HEK293 (cell line): ENCODE measurements around the gene IFNA2.

Experiments used
- CTCF ChIA-PET: fragments of 350-600 bp; formaldehyde crosslinking; extraction: SDS; loops from one replicate; lab custom pipeline; 2021; ENCODE audit warnings: antibody characterized with exemption; lab: Yijun Ruan, JAX
- POLR2A ChIA-PET: fragments of 300-600 bp; formaldehyde crosslinking; extraction: SDS; loops from one replicate; lab custom pipeline; 2020; ENCODE audit warnings: antibody characterized with exemption, inconsistent platforms; lab: Yijun Ruan, JAX
- H3K27ac ChIP-seq: fragments of 200-500 bp; sonication (Bioruptor generic); 2 replicates; pipeline ENCODE4 v1.5.1; 2014; ENCODE audit warnings: low read depth, low read length, control low read depth, inconsistent platforms; ENCODE audit errors: extremely low read depth
- H3K36me3 ChIP-seq, 2 experiments: fragments of 200-500 bp in 1 of 2; sonication (Bioruptor generic) in 1 of 2; 1 replicate in 1 of 2; 2 replicates in 1 of 2; pipeline ENCODE4 v1.5.1; 2014 to 2017; ENCODE audit warnings: inconsistent platforms in 2 of 2, low read length in 2 of 2; ENCODE audit not compliant: control insufficient read depth in 2 of 2, insufficient read depth in 1 of 2
- H3K4me1 ChIP-seq: fragments of 200-500 bp; sonication (Bioruptor generic); 2 replicates; pipeline ENCODE4 v1.5.1; 2014; ENCODE audit warnings: mild to moderate bottlenecking, low read length, inconsistent platforms; ENCODE audit not compliant: control insufficient read depth, insufficient read depth
- H3K4me3 ChIP-seq: 2 replicates; pipeline ENCODE4 v1.5.1; 2011; ENCODE audit warnings: low read depth, mild to moderate bottlenecking, control low read depth, low read length, moderate library complexity
- H3K9me3 ChIP-seq: fragments of 200-500 bp; sonication (Bioruptor generic); 2 replicates; pipeline ENCODE4 v1.5.1; 2014; ENCODE audit warnings: low read depth, low read length, inconsistent platforms; ENCODE audit not compliant: control insufficient read depth, insufficient read depth
- BCL11A ChIP-seq: fragments of 450-650 bp; formaldehyde crosslinking; IDR thresholded peaks from 2 replicates; pipeline ENCODE4 v1.5.1; 2016; ENCODE audit warnings: low read depth, missing biosample characterization, missing genetic modification characterization
- EGR2 ChIP-seq: fragments of 450-650 bp; formaldehyde crosslinking; IDR thresholded peaks from 2 replicates; pipeline ENCODE4 v1.5.1; 2016; ENCODE audit warnings: low read depth, missing biosample characterization, missing genetic modification characterization
- GLIS1 ChIP-seq: fragments of 450-650 bp; formaldehyde crosslinking; IDR thresholded peaks from 2 replicates; pipeline ENCODE4 v1.5.1; 2016; ENCODE audit warnings: missing biosample characterization, missing genetic modification characterization
- HOXD13 ChIP-seq: sonication (generic); formaldehyde crosslinking; IDR thresholded peaks from 2 replicates; pipeline ENCODE4 v1.8.0; 2022; ENCODE audit warnings: missing genetic modification reagents, borderline replicate concordance
- SCRT1 ChIP-seq: fragments of 450-650 bp; formaldehyde crosslinking; IDR thresholded peaks from 2 replicates; pipeline ENCODE4 v1.5.1; 2016; ENCODE audit warnings: missing biosample characterization, missing genetic modification characterization, borderline replicate concordance
- SCRT2 ChIP-seq: fragments of 450-650 bp; formaldehyde crosslinking; IDR thresholded peaks from 2 replicates; pipeline ENCODE4 v1.5.1; 2016; ENCODE audit warnings: missing biosample characterization, missing genetic modification characterization
- ZBTB17 ChIP-seq: fragments of 450-650 bp; formaldehyde crosslinking; IDR thresholded peaks from 2 replicates; pipeline ENCODE4 v1.5.1; 2016; ENCODE audit warnings: missing biosample characterization, missing genetic modification characterization
- ZBTB48 ChIP-seq: fragments of 450-650 bp; formaldehyde crosslinking; IDR thresholded peaks from 2 replicates; pipeline ENCODE4 v1.5.1; 2016; ENCODE audit warnings: missing biosample characterization, missing genetic modification characterization
- ZBTB8A ChIP-seq: fragments of 450-650 bp; formaldehyde crosslinking; IDR thresholded peaks from 2 replicates; pipeline ENCODE4 v1.5.1; 2016; ENCODE audit warnings: missing biosample characterization, missing genetic modification characterization
- ZFP3 ChIP-seq: fragments of 450-650 bp; formaldehyde crosslinking; IDR thresholded peaks from 2 replicates; pipeline ENCODE4 v1.5.1; 2016; ENCODE audit warnings: low read depth, missing biosample characterization, missing genetic modification characterization
- ZNF10 ChIP-seq: fragments of 450-650 bp; formaldehyde crosslinking; IDR thresholded peaks from 2 replicates; pipeline ENCODE4 v1.5.1; 2017; ENCODE audit warnings: missing biosample characterization, missing genetic modification characterization
- ZNF138 ChIP-seq: fragments of 450-650 bp; formaldehyde crosslinking; IDR thresholded peaks from 2 replicates; pipeline ENCODE4 v1.5.1; 2016; ENCODE audit warnings: missing biosample characterization, missing genetic modification characterization, borderline replicate concordance
- ZNF354C ChIP-seq: fragments of 450-650 bp; formaldehyde crosslinking; IDR thresholded peaks from 2 replicates; pipeline ENCODE4 v1.5.1; 2016; ENCODE audit warnings: missing biosample characterization, missing genetic modification characterization, low read depth, borderline replicate concordance
- ZNF394 ChIP-seq: fragments of 450-650 bp; formaldehyde crosslinking; IDR thresholded peaks from 2 replicates; pipeline ENCODE4 v1.5.1; 2016; ENCODE audit warnings: missing biosample characterization, missing genetic modification characterization, mild to moderate bottlenecking, moderate library complexity, borderline replicate concordance
- ZNF48 ChIP-seq: fragments of 450-650 bp; formaldehyde crosslinking; IDR thresholded peaks from 2 replicates; pipeline ENCODE4 v1.5.1; 2016; ENCODE audit warnings: missing biosample characterization, missing genetic modification characterization
- ZNF514 ChIP-seq: fragments of 450-650 bp; formaldehyde crosslinking; IDR thresholded peaks from 2 replicates; pipeline ENCODE4 v1.5.1; 2016; ENCODE audit warnings: missing biosample characterization, missing genetic modification characterization
- ZNF555 ChIP-seq: fragments of 450-650 bp; formaldehyde crosslinking; conservative IDR thresholded peaks from 2 replicates; pipeline ENCODE4 v1.5.1; 2017; ENCODE audit warnings: missing biosample characterization, mild to moderate bottlenecking, missing genetic modification characterization, inconsistent platforms
- ZNF558 ChIP-seq: fragments of 450-650 bp; formaldehyde crosslinking; IDR thresholded peaks from 2 replicates; pipeline ENCODE4 v1.5.1; 2016; ENCODE audit warnings: missing biosample characterization, missing genetic modification characterization
- ZNF623 ChIP-seq: fragments of 450-650 bp; formaldehyde crosslinking; IDR thresholded peaks from 2 replicates; pipeline ENCODE4 v1.5.1; 2016; ENCODE audit warnings: missing biosample characterization, missing genetic modification characterization
- ZNF76 ChIP-seq: fragments of 450-650 bp; formaldehyde crosslinking; IDR thresholded peaks from 2 replicates; pipeline ENCODE4; 2016; ENCODE audit warnings: low read depth, missing biosample characterization, missing genetic modification characterization, borderline replicate concordance
- ZNF768 ChIP-seq: fragments of 450-650 bp; formaldehyde crosslinking; IDR thresholded peaks from 2 replicates; pipeline ENCODE4 v1.5.1; 2018; ENCODE audit warnings: missing biosample characterization, mild to moderate bottlenecking, missing genetic modification characterization
- ZNF776 ChIP-seq: fragments of 450-650 bp; formaldehyde crosslinking; IDR thresholded peaks from 2 replicates; pipeline ENCODE4 v1.5.0; 2017; ENCODE audit warnings: missing biosample characterization, missing genetic modification characterization, borderline replicate concordance
- ZNF792 ChIP-seq: fragments of 450-650 bp; formaldehyde crosslinking; IDR thresholded peaks from 2 replicates; pipeline ENCODE4 v1.5.1; 2016; ENCODE audit warnings: missing biosample characterization, missing genetic modification characterization
- TF ChIP-seq, protein P1 (sequence below): fragments of 450-650 bp; formaldehyde crosslinking; IDR thresholded peaks from 2 replicates; pipeline ENCODE4 v1.5.1; 2017; ENCODE audit warnings: missing biosample characterization, missing genetic modification characterization
- TF ChIP-seq, protein P2 (sequence below): fragments of 450-650 bp; formaldehyde crosslinking; IDR thresholded peaks from 2 replicates; pipeline ENCODE4; 2016; ENCODE audit warnings: missing biosample characterization, missing genetic modification characterization
- TF ChIP-seq, protein P3 (sequence below): fragments of 450-650 bp; formaldehyde crosslinking; IDR thresholded peaks from 2 replicates; pipeline ENCODE4 v1.5.1; 2016; ENCODE audit warnings: missing biosample characterization, missing genetic modification characterization
- TF ChIP-seq, protein P4 (sequence below): fragments of 450-650 bp; formaldehyde crosslinking; IDR thresholded peaks from 2 replicates; pipeline ENCODE4 v1.5.1; 2016; ENCODE audit warnings: missing biosample characterization, missing genetic modification characterization, borderline replicate concordance
- TF ChIP-seq, protein P5 (sequence below): fragments of 450-650 bp; formaldehyde crosslinking; IDR thresholded peaks from 2 replicates; pipeline ENCODE4 v1.5.1; 2016; ENCODE audit warnings: missing biosample characterization, missing genetic modification characterization

IFNA2 gene

DNA sequence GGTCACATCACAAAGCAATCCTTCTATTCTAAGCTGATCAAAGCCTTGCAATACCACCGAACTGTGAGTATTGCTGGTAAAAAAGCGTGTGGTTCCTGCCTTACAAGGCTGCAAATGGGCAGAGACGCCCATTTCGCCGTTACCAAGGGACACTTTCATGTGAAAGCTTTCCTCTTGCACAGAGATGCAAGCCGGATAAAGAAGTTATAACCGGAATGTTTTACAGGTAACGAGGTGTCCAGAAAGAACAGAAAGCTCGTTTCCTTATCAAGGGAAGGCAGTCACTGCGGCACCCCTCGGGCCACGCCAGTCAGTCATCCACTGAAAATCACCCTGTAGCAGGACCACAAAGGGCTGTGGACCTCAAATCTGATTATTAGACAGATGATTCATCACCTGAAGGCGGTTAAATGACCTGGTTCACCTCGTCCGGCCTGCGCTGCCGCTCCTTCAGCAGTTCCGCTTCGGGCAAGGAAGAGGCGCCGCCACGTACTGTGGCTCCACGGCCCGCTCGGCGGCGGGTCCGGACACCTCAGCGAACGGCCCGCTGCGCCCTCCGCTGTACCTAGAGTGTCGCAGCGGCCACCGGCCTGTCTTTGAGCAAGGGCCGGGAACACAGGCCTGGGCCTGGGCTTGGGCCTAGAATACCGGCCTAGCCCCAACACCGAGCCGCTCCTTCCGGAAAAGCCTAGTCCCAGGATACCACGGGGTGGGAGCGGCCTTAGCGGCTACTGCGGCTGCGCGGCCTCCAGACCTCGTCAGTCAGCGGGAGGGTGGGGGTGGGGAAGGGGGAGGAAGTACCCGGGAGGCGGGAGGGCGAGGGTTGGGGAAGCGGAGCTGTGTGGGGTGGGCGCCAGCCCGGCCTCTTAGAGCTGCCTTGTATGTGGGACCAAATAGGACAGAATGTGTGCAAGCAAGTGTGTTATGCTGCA lies 50.2 kb downstream of the IFNA2 start, which contains the start of gene KLHL9:
Gene KLHL9 (minus strand): TSS at position 704 of the 932 bp plus-strand sequence. CDS start 545 bp downstream, at position 159.
- CTCF ChIA-PET, result interaction anchor here (0.5 to 4.4 kb wide), 8 partner anchors 9 to 454 kb away, joined by 3 to 19 read pairs (median 4); no protein-coding TSS in a partner anchor
- TF ChIP-seq, protein P1, sequence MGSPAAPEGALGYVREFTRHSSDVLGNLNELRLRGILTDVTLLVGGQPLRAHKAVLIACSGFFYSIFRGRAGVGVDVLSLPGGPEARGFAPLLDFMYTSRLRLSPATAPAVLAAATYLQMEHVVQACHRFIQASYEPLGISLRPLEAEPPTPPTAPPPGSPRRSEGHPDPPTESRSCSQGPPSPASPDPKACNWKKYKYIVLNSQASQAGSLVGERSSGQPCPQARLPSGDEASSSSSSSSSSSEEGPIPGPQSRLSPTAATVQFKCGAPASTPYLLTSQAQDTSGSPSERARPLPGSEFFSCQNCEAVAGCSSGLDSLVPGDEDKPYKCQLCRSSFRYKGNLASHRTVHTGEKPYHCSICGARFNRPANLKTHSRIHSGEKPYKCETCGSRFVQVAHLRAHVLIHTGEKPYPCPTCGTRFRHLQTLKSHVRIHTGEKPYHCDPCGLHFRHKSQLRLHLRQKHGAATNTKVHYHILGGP (tag by site-specific recombination), result no peak
- TF ChIP-seq, protein P2, sequence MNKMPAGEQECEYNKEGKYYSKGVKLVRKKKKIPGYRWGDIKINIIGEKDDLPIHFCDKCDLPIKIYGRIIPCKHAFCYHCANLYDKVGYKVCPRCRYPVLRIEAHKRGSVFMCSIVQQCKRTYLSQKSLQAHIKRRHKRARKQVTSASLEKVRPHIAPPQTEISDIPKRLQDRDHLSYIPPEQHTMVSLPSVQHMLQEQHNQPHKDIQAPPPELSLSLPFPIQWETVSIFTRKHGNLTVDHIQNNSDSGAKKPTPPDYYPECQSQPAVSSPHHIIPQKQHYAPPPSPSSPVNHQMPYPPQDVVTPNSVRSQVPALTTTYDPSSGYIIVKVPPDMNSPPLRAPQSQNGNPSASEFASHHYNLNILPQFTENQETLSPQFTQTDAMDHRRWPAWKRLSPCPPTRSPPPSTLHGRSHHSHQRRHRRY (tag by site-specific recombination), result no peak
- TF ChIP-seq ZFP3 (tag by site-specific recombination), result no peak
- TF ChIP-seq ZNF623 (tag by site-specific recombination), result no peak
- no peak for TF ChIP-seq ZNF558 (tag by site-specific recombination)
- no peak for TF ChIP-seq ZNF138 (tag by site-specific recombination)
- TF ChIP-seq BCL11A (tag by site-specific recombination), result no peak
- TF ChIP-seq GLIS1, result no peak; the same call in 1 of the 2 replicates
- TF ChIP-seq ZNF768, result no peak
- peak; percentile 79 for TF ChIP-seq ZNF76 (tag by site-specific recombination)
- no peak for TF ChIP-seq ZNF555 (tag by site-specific recombination)
- no peak for TF ChIP-seq ZNF514 (tag by site-specific recombination)
- TF ChIP-seq ZBTB17 (tag by site-specific recombination), result peak; percentile 47; the same call in 1 of the 2 replicates
- TF ChIP-seq HOXD13, result peak; percentile 42; the same call in 1 of the 2 replicates
- TF ChIP-seq, protein P3, sequence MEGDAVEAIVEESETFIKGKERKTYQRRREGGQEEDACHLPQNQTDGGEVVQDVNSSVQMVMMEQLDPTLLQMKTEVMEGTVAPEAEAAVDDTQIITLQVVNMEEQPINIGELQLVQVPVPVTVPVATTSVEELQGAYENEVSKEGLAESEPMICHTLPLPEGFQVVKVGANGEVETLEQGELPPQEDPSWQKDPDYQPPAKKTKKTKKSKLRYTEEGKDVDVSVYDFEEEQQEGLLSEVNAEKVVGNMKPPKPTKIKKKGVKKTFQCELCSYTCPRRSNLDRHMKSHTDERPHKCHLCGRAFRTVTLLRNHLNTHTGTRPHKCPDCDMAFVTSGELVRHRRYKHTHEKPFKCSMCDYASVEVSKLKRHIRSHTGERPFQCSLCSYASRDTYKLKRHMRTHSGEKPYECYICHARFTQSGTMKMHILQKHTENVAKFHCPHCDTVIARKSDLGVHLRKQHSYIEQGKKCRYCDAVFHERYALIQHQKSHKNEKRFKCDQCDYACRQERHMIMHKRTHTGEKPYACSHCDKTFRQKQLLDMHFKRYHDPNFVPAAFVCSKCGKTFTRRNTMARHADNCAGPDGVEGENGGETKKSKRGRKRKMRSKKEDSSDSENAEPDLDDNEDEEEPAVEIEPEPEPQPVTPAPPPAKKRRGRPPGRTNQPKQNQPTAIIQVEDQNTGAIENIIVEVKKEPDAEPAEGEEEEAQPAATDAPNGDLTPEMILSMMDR (tag by site-specific recombination), result peak; percentile 46; the same call in 1 of the 2 replicates
- TF ChIP-seq ZNF792 (tag by site-specific recombination), result no peak
- TF ChIP-seq, protein P4, sequence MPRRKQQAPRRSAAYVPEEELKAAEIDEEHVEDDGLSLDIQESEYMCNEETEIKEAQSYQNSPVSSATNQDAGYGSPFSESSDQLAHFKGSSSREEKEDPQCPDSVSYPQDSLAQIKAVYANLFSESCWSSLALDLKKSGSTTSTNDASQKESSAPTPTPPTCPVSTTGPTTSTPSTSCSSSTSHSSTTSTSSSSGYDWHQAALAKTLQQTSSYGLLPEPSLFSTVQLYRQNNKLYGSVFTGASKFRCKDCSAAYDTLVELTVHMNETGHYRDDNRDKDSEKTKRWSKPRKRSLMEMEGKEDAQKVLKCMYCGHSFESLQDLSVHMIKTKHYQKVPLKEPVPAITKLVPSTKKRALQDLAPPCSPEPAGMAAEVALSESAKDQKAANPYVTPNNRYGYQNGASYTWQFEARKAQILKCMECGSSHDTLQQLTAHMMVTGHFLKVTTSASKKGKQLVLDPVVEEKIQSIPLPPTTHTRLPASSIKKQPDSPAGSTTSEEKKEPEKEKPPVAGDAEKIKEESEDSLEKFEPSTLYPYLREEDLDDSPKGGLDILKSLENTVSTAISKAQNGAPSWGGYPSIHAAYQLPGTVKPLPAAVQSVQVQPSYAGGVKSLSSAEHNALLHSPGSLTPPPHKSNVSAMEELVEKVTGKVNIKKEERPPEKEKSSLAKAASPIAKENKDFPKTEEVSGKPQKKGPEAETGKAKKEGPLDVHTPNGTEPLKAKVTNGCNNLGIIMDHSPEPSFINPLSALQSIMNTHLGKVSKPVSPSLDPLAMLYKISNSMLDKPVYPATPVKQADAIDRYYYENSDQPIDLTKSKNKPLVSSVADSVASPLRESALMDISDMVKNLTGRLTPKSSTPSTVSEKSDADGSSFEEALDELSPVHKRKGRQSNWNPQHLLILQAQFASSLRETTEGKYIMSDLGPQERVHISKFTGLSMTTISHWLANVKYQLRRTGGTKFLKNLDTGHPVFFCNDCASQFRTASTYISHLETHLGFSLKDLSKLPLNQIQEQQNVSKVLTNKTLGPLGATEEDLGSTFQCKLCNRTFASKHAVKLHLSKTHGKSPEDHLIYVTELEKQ (tag by site-specific recombination), result no peak
- TF ChIP-seq, protein P5, sequence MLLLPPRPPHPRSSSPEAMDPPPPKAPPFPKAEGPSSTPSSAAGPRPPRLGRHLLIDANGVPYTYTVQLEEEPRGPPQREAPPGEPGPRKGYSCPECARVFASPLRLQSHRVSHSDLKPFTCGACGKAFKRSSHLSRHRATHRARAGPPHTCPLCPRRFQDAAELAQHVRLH, result peak; percentile 59; the same call in 1 of the 2 replicates
- TF ChIP-seq ZBTB48 (tag by site-specific recombination), result no peak
- no peak for TF ChIP-seq ZNF776 (tag by site-specific recombination)
- no peak for TF ChIP-seq ZNF48 (tag by site-specific recombination)
- TF ChIP-seq ZNF10 (tag by site-specific recombination), result no peak
- TF ChIP-seq EGR2, result no peak
- no peak for TF ChIP-seq SCRT2 (tag by site-specific recombination)
- TF ChIP-seq ZNF354C (tag by site-specific recombination), result no peak
- TF ChIP-seq SCRT1 (tag by site-specific recombination), result no peak
- TF ChIP-seq ZNF394 (tag by site-specific recombination), result peak; percentile 46; the same call in 1 of the 2 replicates
- TF ChIP-seq ZBTB8A (tag by site-specific recombination), result 0 out of 2 replicates have a peak, but pooled peaks have one; percentile 16

More for the DNA sequence above, 50.2 kb downstream of the IFNA2 start, which contains the start of gene KLHL9:
- Histone ChIP-seq H3K9me3 (no peaks in the 10 kb centered on the region), H3K4me3 (peak within 1 kb of the TSS; percentile 62), H3K27ac (peak within 1 kb of the TSS; percentile 98), H3K36me3 (peaks cover 3 to 18% of the 10 kb centered on the region in 2 experiments), H3K4me1 (peaks cover 15% of the 10 kb centered on the region)
- POLR2A ChIA-PET, result interaction anchor here (0.7 to 1.4 kb wide), 7 partner anchors 9 to 467 kb away, joined by 3 to 6 read pairs (median 4); partner anchors contain the start of gene MTAP
